Measurements from ENCODE around the gene ACVR2B. TPM values are rescaled to one million over a fixed set of nuclear protein-coding genes. Genes with fewer than 3 reads are reported as not detected.

Gene ACVR2B
- total RNA-seq, 1 donor from 2014 or later, result 3.3 TPM

DNA sequence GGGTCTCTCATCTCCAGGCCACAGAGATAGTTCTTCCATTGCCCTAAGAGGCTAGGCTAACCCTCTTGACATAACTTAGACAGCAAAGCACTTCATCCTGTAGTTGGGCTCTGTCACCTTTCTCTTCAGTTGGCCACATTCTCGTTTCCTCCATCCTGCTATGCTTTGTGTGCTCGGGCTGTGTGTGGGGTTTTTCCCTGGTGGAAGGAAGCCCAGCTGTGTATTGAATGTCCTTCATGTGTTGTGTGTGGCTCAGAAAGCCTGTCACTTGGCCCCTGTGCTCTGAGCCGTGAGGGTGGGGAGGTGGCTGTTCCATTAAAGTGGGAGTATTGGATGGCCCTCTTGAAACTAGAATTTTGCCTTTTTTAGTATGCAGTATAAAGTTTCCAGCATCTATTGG, 33.6 kb downstream of the ACVR2B start:
- DNase-seq (ENCODE audit: low read depth, low spot score), result no peak

DNA sequence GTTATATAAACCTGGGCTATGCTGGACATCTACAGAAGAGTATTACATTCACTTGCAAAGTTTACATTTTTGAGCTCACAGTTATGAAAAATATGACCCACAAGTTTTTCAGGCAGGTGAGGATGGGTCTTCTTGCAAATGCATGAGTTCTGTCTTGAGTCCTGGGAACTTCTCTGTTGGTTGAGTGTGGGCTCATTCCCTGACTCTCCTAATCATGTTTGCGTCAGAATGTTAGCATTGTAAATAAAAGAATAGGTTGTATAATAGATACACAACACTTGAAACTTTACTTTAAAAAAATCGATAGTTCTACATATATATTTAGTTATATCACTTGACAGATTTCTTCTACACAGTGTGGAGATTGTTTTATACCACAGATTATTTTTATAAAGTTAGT, 35.3 kb downstream of the ACVR2B start:
- DNase-seq (ENCODE audit: low read depth, low spot score), result no peak

DNA sequence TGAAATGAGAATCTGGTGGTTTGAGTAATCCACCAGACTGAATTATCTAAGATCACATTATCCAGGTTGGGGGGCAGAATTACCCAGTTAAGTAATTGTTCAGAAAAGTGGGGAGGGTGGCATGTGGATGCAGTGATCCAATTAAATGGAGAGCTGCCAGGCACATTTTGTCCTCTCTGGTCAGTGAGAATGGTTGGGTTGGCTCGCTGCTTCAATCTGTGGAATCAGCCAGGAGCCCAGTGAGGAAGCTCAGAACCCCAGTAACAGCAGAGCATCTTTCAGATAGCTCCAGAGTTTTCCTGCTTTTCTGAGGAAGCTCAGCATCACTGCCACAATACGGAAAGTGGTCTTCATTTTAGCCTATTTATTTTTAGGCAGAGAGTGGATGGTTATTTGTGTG, 36.1 kb downstream of the ACVR2B start:
- no peak for DNase-seq (ENCODE audit: low read depth, low spot score)

DNA sequence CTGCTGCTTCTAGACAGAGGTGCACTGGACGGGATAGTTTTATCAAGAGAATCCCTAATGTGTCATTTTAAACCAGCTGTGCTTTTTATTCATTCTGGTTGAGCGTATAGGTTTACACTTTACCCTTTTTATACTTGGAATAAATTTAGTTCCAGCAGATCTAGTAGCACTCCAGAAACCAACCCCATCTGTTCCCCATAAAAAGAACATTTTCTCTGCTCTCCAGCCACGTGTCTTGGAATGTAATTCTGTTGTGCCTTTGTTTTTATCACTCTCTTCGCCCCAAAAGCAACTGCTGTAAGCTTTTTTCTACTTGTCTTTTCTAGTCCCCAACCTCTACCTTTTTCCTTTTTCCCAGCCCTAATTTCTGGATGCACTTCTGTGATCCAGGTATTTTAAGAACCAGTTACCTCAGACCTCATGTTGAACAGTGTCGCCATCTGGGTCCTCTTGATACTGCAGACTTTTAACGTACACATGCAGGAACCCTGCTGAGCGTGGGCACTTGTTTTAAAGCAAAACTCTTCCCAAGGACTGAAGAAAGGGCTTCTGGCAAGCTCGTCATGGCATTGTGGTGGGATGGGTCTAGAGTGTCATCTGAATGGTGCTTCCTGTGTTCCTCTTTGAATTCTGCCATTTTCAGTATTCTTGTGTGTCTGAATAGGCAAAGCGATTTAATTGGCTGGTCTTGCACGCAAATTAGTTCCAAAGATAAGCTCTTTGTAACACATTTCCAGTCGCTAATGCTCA, 36.8 kb downstream of the ACVR2B start:
- no peak for DNase-seq (ENCODE audit: low read depth, low spot score)

DNA sequence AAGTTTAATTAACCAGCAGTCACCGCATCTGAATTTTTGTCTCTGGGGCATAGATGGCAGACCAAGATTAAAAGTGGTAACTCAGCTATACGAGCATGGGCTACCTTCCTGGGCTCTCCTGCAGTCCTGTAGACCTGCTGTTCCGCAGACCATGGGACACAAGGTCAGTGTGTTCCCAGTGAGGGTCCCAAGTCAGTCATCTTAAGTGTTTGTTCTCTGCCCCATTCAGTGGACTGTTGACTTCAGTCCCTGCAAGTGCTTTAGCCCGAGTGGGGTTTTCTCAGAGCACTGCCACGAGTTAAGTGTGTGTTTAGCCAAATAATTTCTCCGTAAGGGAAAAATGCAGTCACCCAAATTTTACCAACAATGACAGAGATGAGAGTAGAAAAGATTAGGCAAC, 37.5 kb downstream of the ACVR2B start:
- DNase-seq (ENCODE audit: low read depth, low spot score), result no peak

DNA sequence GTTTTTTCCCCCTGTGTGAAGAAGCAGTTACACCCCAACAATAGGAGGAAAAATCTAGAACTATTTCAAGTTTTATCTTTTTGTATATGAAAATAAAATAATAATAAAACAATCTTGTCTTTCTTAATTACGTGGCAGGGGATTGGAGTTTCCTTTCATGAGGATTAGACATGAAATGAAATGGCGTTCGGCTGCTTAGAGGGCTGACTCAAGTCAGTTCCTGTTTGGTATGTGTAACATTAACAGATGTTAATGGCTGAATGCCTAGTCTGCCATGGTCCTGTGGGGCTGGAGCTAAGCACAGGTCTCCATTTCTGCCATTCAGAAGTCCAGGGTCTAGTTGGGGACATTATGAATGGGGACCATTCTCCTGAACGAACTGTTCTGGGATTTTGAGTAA, 39.3 kb downstream of the ACVR2B start:
- peak; percentile 7 for DNase-seq (ENCODE audit: low read depth, low spot score)

DNA sequence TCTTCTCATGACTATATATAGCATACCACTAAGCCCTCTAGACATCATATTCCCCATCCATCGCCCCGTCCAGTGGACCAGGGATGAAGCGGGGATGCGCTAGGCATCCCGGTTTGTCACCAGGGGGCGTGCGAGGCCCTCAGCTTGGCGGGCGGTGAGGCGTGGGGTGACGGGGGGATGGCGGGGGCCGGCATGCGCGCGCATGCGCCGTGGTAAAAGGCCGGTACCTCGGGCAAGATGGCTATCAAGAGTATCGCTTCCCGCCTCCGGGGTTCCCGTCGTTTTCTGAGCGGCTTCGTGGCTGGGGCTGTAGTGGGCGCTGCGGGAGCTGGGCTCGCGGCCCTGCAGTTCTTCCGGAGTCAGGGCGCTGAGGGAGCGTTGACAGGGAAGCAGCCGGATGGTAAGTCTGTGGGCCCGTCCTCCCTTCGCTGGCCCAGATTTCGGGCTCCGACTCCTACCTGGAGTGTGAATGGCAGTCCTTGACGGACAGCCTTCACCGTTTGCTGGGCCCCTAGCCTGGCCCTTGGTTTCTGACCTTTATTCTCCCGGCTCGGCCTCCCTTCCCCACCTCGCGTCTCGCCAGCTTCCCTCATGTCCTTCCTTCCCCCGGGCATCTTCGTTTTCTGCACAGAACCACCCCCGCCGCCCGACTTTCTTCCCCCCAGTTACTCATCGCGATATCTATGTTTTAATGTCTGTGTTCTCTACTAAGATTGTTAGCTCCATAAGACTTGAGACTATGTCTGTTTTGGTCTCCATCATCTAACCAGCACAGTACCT, 42.6 kb downstream of the ACVR2B start, which contains the start of gene EXOG:
Gene EXOG (plus strand): TSS at position 210 of the 780 bp plus-strand sequence. CDS start 28 bp downstream, at position 238.
- DNase-seq (ENCODE audit: low read depth, low spot score), result peak; percentile 74

DNA sequence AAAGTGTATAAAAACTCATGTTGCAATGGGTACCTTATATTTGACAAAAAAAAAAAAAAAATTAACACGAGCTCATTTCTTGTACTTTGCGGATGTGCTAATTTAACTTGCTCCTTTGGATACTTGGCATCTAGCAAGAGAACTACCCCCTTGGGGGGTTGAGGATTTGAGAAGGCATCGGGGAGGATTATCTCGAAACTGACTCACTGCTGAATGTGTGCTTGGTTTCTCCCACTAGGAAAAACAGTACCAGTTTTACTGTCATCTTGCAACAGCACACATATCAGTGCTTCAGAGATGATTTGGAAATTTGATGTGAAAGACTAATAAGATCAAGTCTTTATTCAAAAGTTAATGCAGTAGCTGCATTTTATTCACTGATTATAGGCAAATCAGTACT, 43.3 kb downstream of the ACVR2B start:
- DNase-seq (ENCODE audit: low read depth, low spot score), result no peak

DNA sequence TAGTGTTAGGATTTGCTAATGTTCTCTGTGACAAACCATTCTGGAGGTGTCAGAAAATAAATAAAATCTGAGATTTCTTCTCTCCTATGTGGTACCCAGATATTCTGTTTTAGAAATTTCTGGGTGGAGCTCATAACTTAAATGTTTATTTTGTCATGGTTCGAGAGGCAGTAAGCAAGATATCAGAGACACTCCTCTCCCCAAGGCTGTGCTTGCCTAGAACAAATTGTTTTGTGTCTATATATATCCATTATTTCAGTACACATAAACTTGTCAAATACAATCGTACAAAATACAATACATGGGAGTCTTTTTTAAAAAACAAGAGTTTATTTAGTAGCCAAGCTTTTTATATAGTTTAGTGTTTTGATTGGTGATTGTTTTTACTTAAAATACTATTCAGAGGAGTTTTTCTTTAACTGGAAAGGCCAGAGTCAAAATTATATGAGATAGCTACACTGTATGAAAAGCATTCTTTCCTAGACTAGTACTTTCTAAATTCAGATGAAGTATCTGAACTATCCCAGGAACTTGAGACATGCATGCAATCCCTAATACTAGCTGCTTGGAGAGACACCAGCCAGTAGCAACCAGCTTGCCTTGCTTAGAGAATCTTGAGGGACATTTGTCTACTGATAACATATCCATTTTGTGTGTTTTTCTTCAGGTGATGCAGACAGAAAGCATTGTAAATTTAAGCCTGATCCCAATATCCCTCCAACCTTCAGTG, 47.2 kb downstream of the ACVR2B start:
- no peak for DNase-seq (ENCODE audit: low read depth, low spot score)

DNA sequence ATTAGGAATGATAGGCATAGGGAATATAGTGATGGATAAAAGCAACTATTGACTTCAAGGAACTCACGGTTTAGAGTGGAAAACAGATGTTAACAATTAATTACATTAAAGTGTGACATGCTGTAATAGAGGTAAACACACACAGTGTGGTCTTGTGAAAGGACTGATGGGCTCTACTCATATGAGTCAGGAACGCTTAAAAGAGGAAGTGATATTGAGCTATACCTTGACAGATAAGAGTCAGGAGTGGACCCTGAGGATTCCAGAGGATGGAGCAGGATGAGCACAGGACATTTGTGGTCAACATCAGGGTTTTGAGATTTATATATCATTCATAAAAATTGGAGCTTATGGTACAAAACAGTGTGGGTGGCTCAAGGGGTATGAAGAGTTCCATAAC, 53.4 kb downstream of the ACVR2B start:
- DNase-seq (ENCODE audit: low read depth, low spot score), result no peak

DNA sequence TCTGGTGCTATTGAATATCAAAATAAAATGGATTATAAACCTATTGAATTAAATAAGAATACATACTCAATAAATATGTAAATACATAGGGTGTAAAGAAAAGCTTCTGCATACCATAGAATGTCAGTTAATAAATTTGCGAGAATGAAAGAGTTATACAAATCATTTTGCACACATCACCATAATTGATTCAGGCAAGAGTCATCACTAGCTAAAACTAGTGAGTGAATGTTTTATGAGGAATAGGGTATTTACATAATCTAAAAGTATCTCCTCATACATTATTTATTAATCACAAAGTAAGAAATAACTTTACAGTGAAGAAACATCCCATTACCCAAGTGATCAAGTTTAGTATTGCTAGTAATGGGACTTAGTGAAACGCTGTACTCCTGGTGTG, 56.0 kb downstream of the ACVR2B start:
- no peak for DNase-seq (ENCODE audit: low read depth, low spot score)

DNA sequence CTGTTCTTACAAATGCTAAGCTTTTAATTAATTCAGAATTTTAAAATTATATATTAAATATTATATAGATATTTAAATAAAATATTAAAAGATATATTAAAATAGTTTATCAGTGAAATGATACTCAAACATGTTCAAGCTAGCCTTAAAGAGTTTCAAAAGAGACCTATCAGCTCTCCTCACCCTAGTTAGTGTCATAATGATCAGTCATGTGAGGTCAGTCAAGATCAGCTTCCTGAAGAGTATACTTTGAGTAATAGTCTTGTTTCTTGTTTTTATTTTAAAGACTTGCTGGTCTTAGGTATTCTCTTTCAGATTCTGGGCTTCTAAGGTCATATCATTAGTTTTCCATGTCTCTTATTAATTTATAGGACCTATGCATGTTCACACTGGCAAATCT, 56.9 kb downstream of the ACVR2B start:
- DNase-seq (ENCODE audit: low read depth, low spot score), result no peak

DNA sequence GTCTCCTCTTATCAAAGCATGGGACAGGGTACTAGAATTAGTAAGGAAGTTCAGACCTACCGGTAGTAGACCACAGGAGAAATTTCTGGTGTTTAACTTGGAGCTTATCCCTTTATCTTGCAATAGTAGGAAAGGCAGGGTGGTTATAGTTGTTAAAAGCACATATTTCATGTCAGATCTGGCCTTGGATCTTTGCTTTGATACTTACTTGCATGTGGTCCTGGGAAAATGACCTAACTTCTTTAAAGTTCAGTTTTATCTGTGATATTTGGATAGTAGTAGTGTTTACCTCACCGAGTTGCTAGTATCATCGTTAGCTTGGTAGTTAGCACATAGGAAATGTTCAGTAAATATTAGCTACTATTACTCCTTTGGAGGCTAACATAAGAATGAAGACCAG, 57.9 kb downstream of the ACVR2B start:
- no peak for DNase-seq (ENCODE audit: low read depth, low spot score)

DNA sequence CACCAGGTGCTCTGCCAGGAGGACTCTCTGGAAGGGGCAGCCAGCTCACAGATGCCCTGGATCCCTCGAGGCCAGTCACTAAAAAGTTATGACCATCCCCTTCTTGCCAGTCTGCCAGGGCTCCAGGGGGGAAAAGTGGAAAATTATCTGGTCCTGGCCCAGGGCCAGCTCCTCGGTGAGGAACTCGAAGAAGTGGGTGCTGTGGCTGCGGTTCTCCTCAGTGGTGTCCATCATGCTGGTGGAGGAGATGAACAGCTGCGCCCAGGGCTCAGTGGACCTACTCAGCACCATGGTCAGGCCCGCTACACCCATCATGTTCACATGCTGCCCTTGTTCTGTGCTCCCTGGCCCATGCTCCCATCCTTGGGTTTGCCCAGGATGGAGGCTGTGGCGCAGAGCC, 61.7 kb downstream of the ACVR2B start:
- DNase-seq (ENCODE audit: low read depth, low spot score), result no peak

DNA sequence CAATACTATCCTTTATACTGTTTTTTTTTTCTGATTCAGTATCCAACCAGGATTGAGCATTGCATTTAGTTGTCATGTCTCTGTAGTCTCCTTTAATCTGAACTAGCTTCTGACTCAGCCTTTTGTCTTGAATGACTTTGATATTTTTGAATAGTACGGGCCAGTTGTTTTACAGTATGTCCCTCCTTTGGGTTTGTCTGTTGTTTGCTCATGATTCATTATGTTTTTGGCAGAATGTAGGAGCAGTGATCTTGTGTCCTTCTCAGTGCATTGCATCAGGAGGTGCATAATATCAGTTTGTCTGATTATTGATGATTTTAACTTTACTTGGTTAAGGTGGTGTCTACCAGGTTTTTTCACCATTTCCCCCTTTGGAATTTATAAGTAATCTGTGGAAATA, 63.0 kb downstream of the ACVR2B start:
- no peak for DNase-seq (ENCODE audit: low read depth, low spot score)

DNA sequence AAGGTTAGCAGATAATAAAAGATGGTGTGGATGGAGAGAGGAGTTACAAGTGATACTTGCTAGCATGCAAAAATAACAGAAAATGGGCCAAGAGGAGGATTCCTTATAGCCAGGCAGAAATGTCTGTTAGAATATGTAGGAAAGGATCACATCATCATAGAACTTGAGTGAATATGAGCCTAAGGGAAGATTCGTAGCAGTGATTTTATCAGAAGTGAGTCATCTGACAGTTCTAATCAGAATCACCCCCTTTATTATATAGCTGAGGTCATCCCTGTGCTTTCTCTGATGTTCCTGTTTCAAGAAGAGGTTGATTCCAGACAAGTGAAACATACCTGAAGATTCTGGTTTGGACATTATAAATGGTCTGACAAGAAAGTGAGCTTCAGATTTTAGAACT, 65.3 kb downstream of the ACVR2B start:
- DNase-seq (ENCODE audit: low read depth, low spot score), result no peak

DNA sequence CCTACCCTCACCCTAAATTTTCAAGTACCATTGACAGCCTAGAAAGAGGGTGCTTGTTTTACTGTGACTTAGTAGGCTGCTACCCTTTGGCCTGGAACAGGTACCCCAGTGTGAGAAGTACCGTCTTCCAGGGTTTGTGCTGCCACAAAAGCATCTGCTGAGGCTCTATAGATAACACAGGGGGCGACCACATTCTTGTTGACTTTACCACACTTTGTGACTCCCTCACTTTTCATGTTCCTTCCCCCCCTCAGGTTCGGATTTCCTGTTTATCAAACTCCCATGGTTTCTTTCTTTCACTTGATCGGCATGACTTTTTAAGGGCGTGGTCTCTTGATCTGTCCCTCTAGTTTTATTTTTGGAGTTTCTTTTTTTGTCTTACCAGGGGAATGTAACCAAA, 66.0 kb downstream of the ACVR2B start:
- no peak for DNase-seq (ENCODE audit: low read depth, low spot score)

DNA sequence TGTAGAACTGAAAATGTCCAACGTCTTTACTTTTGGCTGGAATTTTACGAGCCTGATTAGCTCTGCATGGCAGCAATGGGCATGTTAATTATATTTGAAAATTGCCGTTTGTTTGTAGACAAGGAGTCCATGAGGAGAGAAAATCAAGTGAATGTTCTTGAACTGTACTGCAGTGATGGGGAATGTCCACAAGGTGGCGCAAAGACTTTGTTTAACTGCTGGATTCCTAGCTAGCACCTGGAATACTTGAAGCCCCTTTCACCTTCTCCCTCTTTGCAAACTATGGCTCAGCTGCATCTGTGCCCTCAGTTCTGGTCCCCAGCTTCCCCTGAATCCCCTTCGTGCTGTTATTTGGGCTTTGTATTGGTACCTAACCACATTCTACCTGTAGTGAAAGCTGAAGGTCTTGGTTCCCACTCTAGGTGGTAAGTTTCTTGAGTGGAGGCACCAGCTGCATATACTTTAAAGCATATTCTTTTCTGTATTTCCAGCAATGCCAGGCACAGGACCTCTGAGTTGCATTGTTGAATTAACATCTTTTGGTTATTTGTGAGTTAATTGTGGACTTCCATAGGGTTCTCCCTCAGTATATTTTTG, 67.8 kb downstream of the ACVR2B start:
- DNase-seq (ENCODE audit: low read depth, low spot score), result peak; percentile 43

DNA sequence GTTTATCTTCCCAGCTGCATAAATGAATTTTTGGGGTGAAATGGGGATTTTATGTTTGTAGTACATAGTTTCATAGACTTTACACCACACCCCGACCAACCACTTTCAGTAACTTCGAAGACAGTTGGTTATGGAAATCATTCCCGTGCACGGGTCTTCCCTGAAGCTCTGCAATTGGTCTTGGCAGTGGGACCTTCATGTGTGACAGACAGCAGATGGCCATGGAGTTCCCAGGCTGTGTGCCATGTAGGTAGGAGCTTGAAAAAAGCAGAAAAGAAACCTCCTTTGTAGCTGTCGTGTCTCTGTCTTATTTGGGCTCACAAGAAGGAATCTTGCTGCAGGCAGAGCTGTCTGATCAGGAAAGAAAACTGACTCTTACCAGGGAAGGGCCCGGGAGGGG, 68.3 kb downstream of the ACVR2B start:
- no peak for DNase-seq (ENCODE audit: low read depth, low spot score)

DNA sequence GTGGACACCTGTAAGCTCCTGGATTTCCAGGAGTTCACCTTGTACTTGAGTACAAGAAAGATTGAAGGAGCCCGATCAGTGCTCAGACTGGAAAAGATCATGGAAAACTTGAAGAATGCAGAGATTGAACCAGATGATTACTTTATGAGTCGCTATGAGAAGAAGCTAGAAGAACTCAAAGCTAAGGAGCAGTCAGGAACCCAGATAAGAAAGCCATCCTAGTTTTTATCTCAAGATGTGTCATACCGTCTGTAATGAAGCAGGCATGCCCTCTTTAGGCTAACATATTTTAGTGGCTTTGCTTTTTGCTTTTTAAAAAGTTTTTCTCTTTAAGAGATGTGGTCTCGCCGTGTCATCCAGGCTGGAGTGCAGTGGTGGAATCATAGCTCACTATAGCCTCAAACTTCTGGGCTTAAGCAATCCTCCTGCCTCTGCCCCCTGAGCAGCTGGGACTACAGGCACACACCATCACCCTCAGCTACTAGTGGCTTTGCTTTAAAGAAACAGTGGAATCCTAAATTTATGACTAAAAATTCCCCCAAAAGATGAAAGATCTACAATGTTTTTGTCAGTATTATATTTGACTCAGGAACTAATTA, 70.5 kb downstream of the ACVR2B start:
- no peak for DNase-seq (ENCODE audit: low read depth, low spot score)

DNA sequence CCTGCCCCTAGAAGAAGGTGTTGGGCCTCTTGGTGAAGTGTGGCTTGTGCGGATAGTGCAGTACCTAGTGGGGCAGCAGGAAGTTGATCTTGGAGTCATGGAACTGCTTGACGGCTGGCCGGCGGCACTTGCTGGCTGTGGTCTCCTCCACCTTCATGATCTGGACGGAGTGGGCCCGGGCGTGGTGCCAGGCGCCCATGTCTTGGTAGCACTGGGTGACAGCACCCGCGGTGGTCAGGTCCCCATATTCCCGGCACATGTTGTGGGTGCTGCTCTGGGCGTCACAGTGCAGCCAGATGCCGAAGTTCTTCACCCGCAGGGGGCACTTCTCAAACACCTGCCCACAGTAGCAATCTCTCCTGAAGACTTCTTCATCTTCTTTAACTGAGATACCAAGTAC, 73.1 kb downstream of the ACVR2B start:
- DNase-seq (ENCODE audit: low read depth, low spot score), result no peak
